NK-92 (cell line): Measurements from ENCODE around the gene PON2.
"Not testable (repeated sequence)": the region's sequence is repeated elsewhere in the genome, so short reads cannot be mapped to it uniquely, and the experiment has no call there.

Experiments used
- DNase-seq: peaks from one replicate; lab custom pipeline; 2025; ENCODE audit not compliant: unreplicated experiment; lab: John Stamatoyannopoulos, UW

Gene PON2

GRCh38 chr7:95407751-95408150, 27.1 kb downstream of the PON2 start:
- DNase-seq, result no peak

DNA sequence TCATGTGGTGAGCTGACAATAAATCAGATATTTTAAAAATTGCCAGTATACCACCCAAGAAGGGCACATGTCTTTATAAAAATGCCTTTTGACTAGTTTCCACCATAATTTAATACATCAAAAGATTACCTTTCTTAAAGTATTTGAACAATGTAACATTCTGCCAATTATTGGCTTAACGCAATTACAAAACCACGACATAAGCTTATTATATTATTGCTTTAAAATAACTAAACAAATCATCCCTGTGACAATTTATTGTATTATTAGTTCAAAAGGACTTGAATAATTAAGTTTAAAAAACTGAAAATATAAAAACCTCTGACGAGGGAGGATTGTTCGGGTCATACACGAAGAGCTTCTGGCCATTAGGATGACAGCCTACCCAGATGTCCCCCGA, 29.0 kb downstream of the PON2 start:
- no peak for DNase-seq

DNA sequence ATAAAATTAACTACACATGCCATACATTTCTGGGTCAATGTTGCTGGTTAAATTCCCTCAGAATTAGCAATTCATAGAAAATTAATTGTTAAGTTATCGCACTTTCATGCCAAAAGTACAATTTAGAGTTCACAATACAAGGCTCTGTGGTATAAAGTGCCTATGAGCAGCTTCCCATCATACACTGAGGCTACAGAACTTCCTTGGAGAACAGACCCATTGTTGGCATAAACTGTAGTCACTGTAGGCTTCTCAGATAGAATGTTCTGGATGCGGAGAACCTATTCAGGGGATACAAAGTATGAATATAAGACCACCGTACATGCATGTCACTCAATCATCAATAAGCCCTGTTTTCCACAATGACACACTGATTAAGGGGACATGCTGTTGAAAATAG, 29.6 kb downstream of the PON2 start:
- DNase-seq, result no peak

GRCh38 chr7:95404316-95404865, 30.4 kb downstream of the PON2 start:
- no peak for DNase-seq

- DNase-seq, result no peak
These were observed 36.5 kb downstream of the PON2 start for GRCh38 chr7:95398155-95398940.

- no peak for DNase-seq
These were observed 37.4 kb downstream of the PON2 start for GRCh38 chr7:95397381-95397780.

- DNase-seq, result no peak
These were observed 38.4 kb downstream of the PON2 start, which contains the start of gene PON3 for GRCh38 chr7:95396136-95397032. TSS of gene PON3 (minus strand) at chr7:95396375. CDS start at chr7:95396350, 25 bp downstream.

DNA sequence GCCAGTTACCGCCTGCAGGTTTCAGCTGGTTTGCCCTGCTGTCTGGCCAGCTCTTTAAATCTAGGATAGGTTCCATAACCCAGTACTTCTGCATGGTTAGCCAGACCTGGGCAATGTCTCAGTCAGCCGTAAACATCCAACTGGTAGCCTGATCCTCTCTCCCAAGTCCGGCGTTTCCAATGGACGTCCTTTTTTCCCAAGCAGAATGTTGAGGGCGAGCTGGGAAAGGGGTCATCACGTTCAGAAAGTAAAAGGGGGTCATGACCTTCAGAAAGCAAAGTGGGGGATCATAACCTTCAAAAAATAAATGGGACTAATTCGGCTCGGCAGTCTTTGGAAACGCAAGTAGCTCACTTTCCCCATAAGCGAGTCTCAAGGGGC, 39.1 kb downstream of the PON2 start:
- DNase-seq, result no peak

DNA sequence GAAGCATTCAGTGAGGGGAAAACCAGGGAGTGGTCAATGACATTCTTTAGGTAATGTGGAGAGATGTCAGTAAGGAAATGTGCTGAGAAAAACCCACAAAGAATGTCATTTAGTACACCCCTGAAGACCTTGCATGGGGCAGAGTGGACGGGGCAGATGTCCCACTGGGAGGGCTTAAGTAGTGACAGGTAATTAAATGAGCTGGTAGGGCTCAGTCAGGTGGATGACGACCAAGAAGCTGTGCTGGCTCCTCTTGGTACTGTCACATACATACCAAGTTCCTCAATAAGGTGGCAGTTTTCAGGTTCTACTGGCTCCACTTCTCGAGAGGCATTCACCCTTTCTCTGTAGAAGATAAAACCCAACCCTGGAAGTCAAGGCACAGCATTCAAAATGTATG, 40.5 kb downstream of the PON2 start:
- no peak for DNase-seq

DNA sequence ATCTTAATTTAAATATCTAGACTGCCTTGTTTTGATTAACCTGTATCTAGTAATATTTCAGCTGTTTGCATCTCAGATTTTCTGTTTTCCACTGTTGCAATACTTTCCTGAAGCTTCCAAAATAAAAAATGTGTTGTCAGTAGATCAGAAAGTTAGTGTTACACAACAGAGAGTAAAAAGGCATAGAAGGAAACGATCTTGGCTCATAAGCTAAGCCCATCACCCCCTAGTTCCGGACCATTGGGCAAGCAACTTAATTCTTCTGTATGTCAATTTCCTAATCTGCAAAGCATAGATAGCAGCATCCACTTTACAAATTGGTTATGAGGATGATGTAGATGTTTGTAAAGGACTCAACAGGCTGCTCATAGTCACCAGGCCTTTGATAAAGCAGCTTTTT, 43.1 kb downstream of the PON2 start:
- DNase-seq, result no peak

GRCh38 chr7:95389516-95389915, 45.3 kb downstream of the PON2 start:
- no peak for DNase-seq

GRCh38 chr7:95379457-95379856, 55.4 kb downstream of the PON2 start:
- DNase-seq, result not testable (repeated sequence)

- no peak for DNase-seq
These were observed 58.0 kb downstream of the PON2 start for GRCh38 chr7:95376632-95377400.

DNA sequence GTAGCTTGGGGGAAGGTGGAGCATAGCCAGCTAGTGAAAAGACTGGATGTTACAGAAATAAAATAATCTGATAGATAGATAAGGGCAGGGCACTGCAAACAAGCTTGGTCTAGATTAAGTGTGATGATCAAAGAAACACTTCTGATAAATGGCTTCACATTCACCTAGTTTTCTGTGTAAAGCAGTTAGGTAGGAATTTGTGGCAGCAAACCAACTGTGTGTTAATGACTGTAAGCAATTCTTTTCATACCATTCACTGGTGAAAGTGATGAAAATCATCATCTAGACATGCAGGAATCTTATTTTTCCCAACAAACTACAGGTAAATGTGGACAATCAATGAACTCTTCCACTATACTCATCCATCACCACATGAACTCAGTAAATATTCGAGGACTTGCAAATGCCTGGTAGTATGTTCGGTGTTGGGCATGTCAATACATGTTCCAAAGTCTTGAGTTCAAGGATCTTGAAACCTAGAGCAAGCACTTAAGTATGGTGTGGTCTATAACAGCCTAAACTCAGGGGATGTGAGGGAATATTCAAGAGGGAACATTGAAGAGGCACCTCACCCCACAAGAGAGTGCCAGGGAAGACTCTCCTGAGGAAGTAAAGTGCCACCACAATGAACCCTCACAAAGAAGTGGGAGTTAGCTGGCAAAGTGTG, 59.1 kb downstream of the PON2 start:
- DNase-seq, result no peak

GRCh38 chr7:95373323-95373722, 61.5 kb downstream of the PON2 start:
- DNase-seq, result no peak

DNA sequence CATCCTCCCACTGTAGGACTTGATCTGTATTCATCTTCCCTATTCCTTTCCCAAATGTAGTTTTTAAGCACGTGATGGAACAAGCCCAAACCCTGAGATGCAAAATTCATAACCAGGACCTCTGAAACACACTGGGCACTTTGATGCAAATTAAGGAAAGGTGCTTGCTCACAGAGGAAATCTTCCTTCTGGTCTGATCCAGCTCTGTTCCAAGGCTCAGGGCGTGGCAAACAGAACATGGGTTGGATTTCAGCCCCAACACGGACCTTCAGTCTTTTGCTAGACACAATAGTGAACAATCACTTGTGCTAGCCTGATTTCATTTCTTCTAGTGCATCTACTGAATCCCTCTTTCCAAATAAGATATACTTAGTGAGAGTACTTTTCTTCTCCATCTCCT, 66.6 kb downstream of the PON2 start:
- no peak for DNase-seq

- no peak for DNase-seq
These were observed 67.2 kb downstream of the PON2 start for GRCh38 chr7:95367606-95368005.

DNA sequence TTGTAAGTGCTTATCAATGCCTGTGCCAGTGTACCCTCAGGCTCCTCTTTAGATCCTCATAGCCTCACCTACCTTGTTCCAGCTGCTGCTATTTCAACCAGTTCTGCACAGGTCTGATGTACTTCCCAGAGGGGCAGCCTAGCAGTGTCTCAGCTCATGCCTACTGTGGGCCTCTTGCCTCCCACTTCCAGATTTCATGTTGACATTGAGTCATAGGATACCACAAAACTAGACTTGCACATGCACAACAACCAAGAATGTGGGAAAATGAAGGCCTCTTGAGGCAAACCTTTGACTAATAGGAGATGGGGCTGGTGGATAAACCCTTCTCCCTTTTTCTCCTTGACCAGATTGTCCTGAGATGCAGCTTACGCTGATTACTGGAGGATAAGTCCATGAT, 69.7 kb downstream of the PON2 start:
- no peak for DNase-seq

DNA sequence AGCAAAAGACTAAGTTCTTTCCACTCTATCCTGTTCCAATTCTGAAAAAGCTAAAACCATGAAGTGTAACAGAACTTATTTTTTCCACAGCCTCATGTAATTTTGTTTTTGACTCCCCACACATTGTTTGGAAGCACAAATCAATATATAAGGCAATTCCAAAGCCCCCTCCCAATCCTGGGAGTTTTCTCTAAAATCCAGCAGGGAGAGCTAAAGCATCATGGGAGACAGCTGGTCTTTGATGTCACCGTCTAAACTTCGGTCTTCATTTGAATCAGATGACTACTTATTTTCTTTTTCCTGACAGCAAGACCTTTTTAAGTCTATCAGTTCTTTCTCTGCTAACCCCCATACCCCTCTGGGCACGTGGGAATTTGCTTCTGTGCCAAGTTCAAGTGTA, 77.2 kb downstream of the PON2 start:
- DNase-seq, result no peak
